Endothelial cell of umbilical vein (primary cell): Measurements from ENCODE around the gene LPP. TPM values are rescaled to one million over a fixed set of nuclear protein-coding genes. Genes with fewer than 3 reads are reported as not detected.

Source experiments
- BruUV-seq: library from RNA; stranded (reverse); fragments of 400-500 nt; replicated peaks from 2 replicates; lab custom pipeline; 2021; lab: Mats Ljungman, UMichigan
- CTCF ChIA-PET: fragments of 300-600, 350-600 bp; sonication (Branson Sonifier 250); formaldehyde crosslinking; loops from one replicate; lab custom pipeline; 2021; ENCODE audit warnings: antibody characterized with exemption, inconsistent platforms; lab: Charles Lee
- POLR2A ChIA-PET: fragments of 300-600, 350-600 bp; sonication (Branson Sonifier 250); formaldehyde crosslinking; loops from one replicate; lab custom pipeline; 2021; ENCODE audit warnings: antibody characterized with exemption, inconsistent platforms; lab: Charles Lee
- DNase-seq: peaks from one replicate; pipeline ENCODE4 v3.0.0-alpha.2; 2011; ENCODE audit warnings: low read depth, low spot score
- FAIRE-seq: peaks from 2 replicates; lab custom pipeline; 2011; peaks lifted over from hg19 to GRCh38; lab: Jason Lieb, UNC
- H2AFZ ChIP-seq: 2 replicates; pipeline ENCODE4 v1.6.0; 2012; ENCODE audit warnings: low read depth, low read length, control low read depth, inconsistent platforms
- H3K27ac ChIP-seq: 2 replicates; pipeline ENCODE4 v1.5.1; 2011; ENCODE audit warnings: low read depth, mild to moderate bottlenecking, control low read depth, low read length, moderate library complexity; ENCODE audit not compliant: insufficient read depth
- H3K27me3 ChIP-seq, 2 experiments: 2 replicates each; pipeline versions ENCODE4 v1.6.0 to v1.6.1; 2011; ENCODE audit warnings: low read length in 2 of 2, mixed read lengths in 1 of 2; ENCODE audit not compliant: control insufficient read depth in 2 of 2, insufficient read depth in 2 of 2
- H3K36me3 ChIP-seq, 2 experiments: 2 replicates in 1 of 2; 3 replicates in 1 of 2; pipeline ENCODE4 v1.5.1; 2011; ENCODE audit warnings: low read length in 2 of 2, mild to moderate bottlenecking in 1 of 2, moderate library complexity in 1 of 2; ENCODE audit not compliant: control insufficient read depth in 2 of 2, insufficient read depth in 2 of 2; ENCODE audit errors: extremely low read depth in 1 of 2
- H3K4me1 ChIP-seq: 3 replicates; pipeline ENCODE4 v1.5.1; 2011; ENCODE audit warnings: mild to moderate bottlenecking, low read length; ENCODE audit not compliant: control insufficient read depth, insufficient read depth; ENCODE audit errors: extremely low read depth
- H3K4me2 ChIP-seq: 2 replicates; pipeline ENCODE4 v1.6.1; 2011; ENCODE audit warnings: low read length, control low read depth, mixed read lengths; ENCODE audit not compliant: insufficient read depth
- H3K4me3 ChIP-seq, 3 experiments: fragments of 200-600 bp in 1 of 3; sonication (generic), shearing (Covaris generic) in 1 of 3; replicated peaks in 1 of 3; 2 replicates each; pipeline ENCODE4 v1.5.1; 2011 to 2016; ENCODE audit warnings: control low read depth in 3 of 3, low read length in 3 of 3, mild to moderate bottlenecking in 2 of 3, inconsistent platforms in 1 of 3, low read depth in 1 of 3, moderate library complexity in 1 of 3; ENCODE audit not compliant: insufficient read depth in 1 of 3
- H3K79me2 ChIP-seq: 2 replicates; pipeline ENCODE4 v1.6.0; 2012; ENCODE audit warnings: low read length, inconsistent platforms; ENCODE audit not compliant: control insufficient read depth, insufficient read depth
- H3K9ac ChIP-seq: replicated peaks from 2 replicates; pipeline ENCODE3; 2011; ENCODE audit warnings: low read length, control low read depth; ENCODE audit not compliant: insufficient read depth; ENCODE audit errors: extremely low read depth
- H3K9me1 ChIP-seq: replicated peaks from 3 replicates; pipeline ENCODE4 v1.6.0; 2011; ENCODE audit warnings: mild to moderate bottlenecking, low read length; ENCODE audit not compliant: control insufficient read depth, insufficient read depth; ENCODE audit errors: extremely low read depth
- H3K9me3 ChIP-seq: replicated peaks from 2 replicates; pipeline ENCODE4 v1.5.1; 2012; ENCODE audit warnings: low read length, inconsistent platforms; ENCODE audit not compliant: control insufficient read depth, insufficient read depth
- H4K20me1 ChIP-seq: replicated peaks from 2 replicates; pipeline ENCODE3; 2011; ENCODE audit warnings: mild to moderate bottlenecking, low read length; ENCODE audit not compliant: control insufficient read depth, insufficient read depth; ENCODE audit errors: extremely low read depth
- CTCF ChIP-seq, 2 donors: IDR thresholded peaks; 1 replicate in 1 of 2; 2 replicates in 1 of 2; pipeline ENCODE4 v1.5.1; 2011; ENCODE audit warnings: low read length in 2 of 2, mild to moderate bottlenecking in 2 of 2, moderate library complexity in 2 of 2, control low read depth in 1 of 2, inconsistent platforms in 1 of 2, low read depth in 1 of 2; ENCODE audit not compliant: insufficient read depth in 1 of 2; ENCODE audit errors: extremely low read depth in 1 of 2
- FOS ChIP-seq: IDR thresholded peaks from 2 replicates; pipeline ENCODE4 v1.6.1; 2011; ENCODE audit warnings: mild to moderate bottlenecking, low read length, moderate library complexity, borderline replicate concordance; ENCODE audit not compliant: insufficient read depth
- GATA2 ChIP-seq: IDR thresholded peaks from 2 replicates; pipeline ENCODE4 v1.7.0; 2011; ENCODE audit warnings: low read depth, mild to moderate bottlenecking, moderate library complexity, mixed read lengths, low read length; ENCODE audit not compliant: insufficient read length, insufficient read depth
- JUN ChIP-seq: IDR thresholded peaks from 2 replicates; pipeline ENCODE4 v1.6.1; 2011; ENCODE audit warnings: borderline replicate concordance, low read depth; ENCODE audit not compliant: insufficient read length, insufficient read depth
- MAX ChIP-seq: IDR thresholded peaks from 2 replicates; pipeline ENCODE4 v1.6.1; 2011; ENCODE audit not compliant: insufficient read depth, insufficient read length
- MYC ChIP-seq: IDR thresholded peaks from one replicate; pipeline ENCODE4 v1.6.1; 2011; ENCODE audit warnings: mild to moderate bottlenecking, low read depth, low read length
- dilution Hi-C: fragments of 300-500 bp; cut with MboI; formaldehyde crosslinking; loops from one replicate; pipeline ENCODE4 v1.15.0; 2019; ENCODE audit warnings: low sequenced_read_pairs; ENCODE audit not compliant: extremely low pct_ligation_motif_present
- intact Hi-C: fragments of 100-400 bp; cut with micrococcal nuclease; formaldehyde crosslinking; loops from one replicate; pipeline ENCODE4 v1.10.0; 2022
- polyA plus RNA-seq, 4 experiments: library from polyadenylated mRNA; depleted of rRNA in 3 of 4; stranded (reverse) in 3 of 4; unstranded in 1 of 4; fragments of >200 nt; gene quantifications; 2 replicates each; pipeline versions ENCODE4 v1.2.1 to v1.2.3, GENCODE V29; 2011 to 2012; ENCODE audit warnings: missing spikeins in 1 of 4
- total RNA-seq: library from RNA; stranded (reverse); gene quantifications from 2 replicates; pipeline ENCODE4 v1.2.3, GENCODE V29; 2021

The LPP gene
- total and polyA plus RNA-seq, 2 donors (not counting 3 experiments of a cell fraction or from before 2014, with no cell fraction given), result 16.9 to 153 TPM

GRCh38 chr3:188861842-188862744 lies 708.1 kb downstream of the LPP start:
- Histone ChIP-seq H2AFZ (no peak overlapping the region), H3K4me3 (no peak overlapping the region), H3K9me3 (no peaks in the 10 kb centered on the region), H3K27ac (no peak overlapping the region), H4K20me1 (peaks cover 2% of the 10 kb centered on the region), H3K79me2 (no peaks in the 10 kb centered on the region), H3K9me1 (no peaks in the 10 kb centered on the region), H3K36me3 (no peaks in the 10 kb centered on the region), H3K4me1 (no peaks in the 10 kb centered on the region), H3K9ac (no peak overlapping the region), H3K27me3 (no peaks in the 10 kb centered on the region), H3K4me2 (no peak overlapping the region)
- CTCF ChIA-PET, result interaction anchor here (1.1 kb wide), 1 partner anchor 93 kb away, joined by 3 read pairs; no protein-coding TSS in a partner anchor
- dilution Hi-C loops (no loop called here), intact Hi-C loops (no loop called here)
- BruUV-seq, result no TSS peak
- TF ChIP-seq FOS, result no peak
- TF ChIP-seq MYC, result no peak
- TF ChIP-seq GATA2, result no peak
- TF ChIP-seq JUN, result no peak
- no peak for TF ChIP-seq CTCF (IDR thresholded peaks at IDR 0.05; ENCODE audit: extremely low read depth in 1 of 2, insufficient read depth in 1 of 2, low read depth in 1 of 2, low read length in 2 of 2)
- TF ChIP-seq MAX, result no peak
- FAIRE-seq (no peak), DNase-seq (peak; percentile 16)
- POLR2A ChIA-PET, result interaction anchor here (0.5 kb wide), 1 partner anchor 140 kb away, joined by 3 read pairs; no protein-coding TSS in a partner anchor
